GM18951 (cell line): Measurements from ENCODE around the gene SLAMF9.
"Not testable (repeated sequence)": the region's sequence is repeated elsewhere in the genome, so short reads cannot be mapped to it uniquely, and the experiment has no call there.

ENCODE experiments used
- POLR2A ChIP-seq: IDR thresholded peaks from 4 replicates; pipeline ENCODE4 v1.6.1; 2011; ENCODE audit warnings: mild to moderate bottlenecking; ENCODE audit not compliant: insufficient read length, insufficient read depth; ENCODE audit errors: extremely low read depth
- in situ Hi-C: fragments of 300-500 bp; cut with MboI; formaldehyde crosslinking; loops from one replicate; pipeline ENCODE4 v1.12.0; 2022; ENCODE audit warnings: low sequenced_read_pairs, mixed read lengths, inconsistent platforms; ENCODE audit not compliant: unreplicated experiment

The SLAMF9 gene

GRCh38 chr1:159913451-159914192 is 40.4 kb downstream of the SLAMF9 start:
- no peak for TF ChIP-seq POLR2A
- in situ Hi-C loops, result no loop called here

- no peak for TF ChIP-seq POLR2A
- in situ Hi-C loops, result no loop called here
Measured at GRCh38 chr1:159911326-159912070, 42.5 kb downstream of the SLAMF9 start.

GRCh38 chr1:159908031-159908940 is 45.8 kb downstream of the SLAMF9 start:
- no peak for TF ChIP-seq POLR2A
- in situ Hi-C loops, result no loop called here

DNA sequence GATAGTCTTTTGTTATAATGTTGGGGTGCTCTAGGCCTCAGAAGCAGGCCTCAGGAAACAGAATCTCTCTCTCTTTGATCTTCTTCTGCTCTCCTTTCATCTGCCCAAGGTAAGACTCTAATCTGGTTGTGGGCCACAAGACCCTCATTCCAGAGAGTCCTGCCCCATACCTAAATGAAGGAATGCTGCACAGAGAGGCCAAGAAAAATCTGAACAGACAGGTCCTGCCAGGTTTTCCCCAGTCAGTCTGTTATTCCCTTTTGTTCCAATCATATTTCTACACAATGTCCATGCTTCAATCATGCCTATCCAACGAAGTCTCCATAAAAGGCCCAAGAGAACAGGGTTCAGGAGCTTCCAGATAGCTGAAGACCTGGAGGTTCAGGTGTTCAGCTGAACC is 47.1 kb downstream of the SLAMF9 start:
- no peak for TF ChIP-seq POLR2A
- in situ Hi-C loops, result no loop called here

DNA sequence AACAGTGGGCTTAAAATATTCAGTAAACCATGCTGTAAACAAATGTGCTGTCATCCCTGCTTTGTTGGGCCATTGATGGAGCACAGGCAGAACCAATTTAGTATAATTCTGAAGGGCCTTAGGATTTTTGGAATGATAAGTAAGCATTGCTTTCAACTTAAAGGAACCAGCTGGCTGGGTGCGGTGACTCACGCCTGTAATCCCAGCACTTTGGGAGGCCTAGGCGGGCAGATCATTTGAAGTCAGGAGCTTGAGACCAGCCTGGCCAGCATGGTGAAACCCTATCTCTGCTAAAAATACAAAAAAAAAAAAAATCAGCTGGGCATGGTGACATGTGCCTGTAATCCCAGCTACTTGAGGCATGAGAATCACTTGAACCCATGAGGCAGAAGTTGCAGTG is 50.0 kb downstream of the SLAMF9 start:
- in situ Hi-C loops, result not testable (repeated sequence)

- no peak for TF ChIP-seq POLR2A
- in situ Hi-C loops, result no loop called here
Measured at GRCh38 chr1:159902541-159902940, 51.5 kb downstream of the SLAMF9 start.
